Inflammatory macrophage treated with lipopolysaccharide for 4 hours (primary cell): ENCODE data around the gene FHOD1.

Experiments used
- DNase-seq: peaks from one replicate; pipeline ENCODE4 v3.0.0-alpha.2; 2020

The FHOD1 gene

DNA sequence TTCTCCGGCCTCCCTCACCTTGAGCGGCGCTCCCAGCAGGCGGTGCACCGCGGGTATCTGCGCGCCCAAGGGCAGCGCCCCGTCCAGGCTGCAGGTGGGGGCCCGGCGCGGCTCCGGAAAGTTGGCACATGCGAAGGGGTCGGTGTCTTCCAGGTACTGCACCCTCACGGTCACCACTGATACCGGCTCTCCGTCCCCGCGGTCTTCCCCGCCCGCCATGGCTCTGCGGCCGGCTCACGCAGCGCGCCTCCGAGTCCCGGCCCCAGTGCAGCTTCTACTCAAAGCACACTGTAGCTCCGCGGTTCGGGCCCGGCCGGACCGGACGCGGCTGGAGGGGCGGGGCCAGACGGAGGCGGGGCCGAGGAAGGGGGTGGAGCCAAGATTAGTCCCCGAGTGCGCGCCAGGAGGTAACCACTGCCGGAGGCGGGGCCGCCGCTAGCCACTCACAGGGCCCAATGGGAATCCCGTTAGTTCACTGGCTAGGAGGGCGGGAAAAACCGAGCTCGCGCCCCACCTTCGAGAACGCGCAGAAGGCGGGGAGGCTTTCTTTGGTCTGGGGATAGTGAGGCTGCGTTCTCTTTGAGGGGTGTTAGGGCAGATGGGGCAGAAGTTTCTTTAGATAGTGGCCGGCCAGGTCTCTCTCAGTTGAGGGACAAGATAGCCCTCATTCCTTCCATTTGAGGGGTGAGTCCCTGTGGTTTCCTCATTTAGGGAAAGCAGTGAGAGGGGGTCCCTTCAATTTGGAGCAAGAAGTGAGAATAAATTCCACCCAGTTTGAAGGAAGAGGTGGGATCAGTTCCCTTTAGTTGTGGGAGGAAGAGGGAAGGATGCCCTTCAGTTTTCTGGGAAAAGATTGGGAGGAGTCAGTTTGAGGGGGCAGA is at the start of gene FHOD1:
Gene FHOD1 (minus strand): TSS at position 290 of the 881 bp plus-strand sequence. CDS start 71 bp downstream, at position 219.
- peak; percentile 95 for DNase-seq

DNA sequence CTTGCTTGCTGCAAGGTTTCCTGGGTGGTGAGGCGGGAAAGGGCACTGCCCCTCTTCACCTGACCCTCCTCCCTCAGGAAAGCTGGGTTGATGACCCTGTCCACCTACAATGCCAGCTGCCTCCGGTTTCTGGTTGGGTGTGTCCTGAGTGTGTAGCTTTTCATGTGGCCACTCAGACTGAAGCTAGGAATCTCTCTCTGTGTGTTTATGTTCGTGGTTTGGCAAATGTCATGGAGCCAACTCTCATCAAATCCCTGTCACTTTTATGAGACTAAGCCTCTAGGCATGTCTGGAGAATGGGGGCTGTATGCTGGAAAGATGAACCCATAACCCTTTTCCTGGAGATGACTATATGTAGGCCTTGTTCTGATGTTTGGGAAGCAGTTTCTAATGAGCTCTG is 49.1 kb upstream of the FHOD1 start:
- no peak for DNase-seq

DNA sequence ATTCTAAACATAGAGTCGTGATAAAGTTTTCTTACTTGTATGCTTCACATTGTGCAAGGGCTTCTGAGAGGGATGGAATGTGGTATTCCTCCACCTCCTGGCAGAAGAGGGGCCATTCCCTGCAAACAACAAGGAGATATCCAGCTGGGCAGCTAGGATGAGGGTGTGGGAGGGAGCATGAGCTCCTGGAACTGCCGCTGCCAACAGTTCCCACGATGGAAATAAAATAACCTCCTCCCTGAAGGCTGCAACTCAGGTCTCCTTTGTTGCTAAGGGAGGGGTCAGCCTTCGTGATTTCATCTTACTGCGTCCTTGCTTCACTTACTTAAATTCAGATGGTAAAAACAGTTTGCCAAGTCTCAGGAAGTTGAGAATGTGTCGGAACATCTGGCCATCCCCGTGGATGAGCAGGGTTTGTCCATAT is 47.7 kb upstream of the FHOD1 start:
- DNase-seq, result no peak

DNA sequence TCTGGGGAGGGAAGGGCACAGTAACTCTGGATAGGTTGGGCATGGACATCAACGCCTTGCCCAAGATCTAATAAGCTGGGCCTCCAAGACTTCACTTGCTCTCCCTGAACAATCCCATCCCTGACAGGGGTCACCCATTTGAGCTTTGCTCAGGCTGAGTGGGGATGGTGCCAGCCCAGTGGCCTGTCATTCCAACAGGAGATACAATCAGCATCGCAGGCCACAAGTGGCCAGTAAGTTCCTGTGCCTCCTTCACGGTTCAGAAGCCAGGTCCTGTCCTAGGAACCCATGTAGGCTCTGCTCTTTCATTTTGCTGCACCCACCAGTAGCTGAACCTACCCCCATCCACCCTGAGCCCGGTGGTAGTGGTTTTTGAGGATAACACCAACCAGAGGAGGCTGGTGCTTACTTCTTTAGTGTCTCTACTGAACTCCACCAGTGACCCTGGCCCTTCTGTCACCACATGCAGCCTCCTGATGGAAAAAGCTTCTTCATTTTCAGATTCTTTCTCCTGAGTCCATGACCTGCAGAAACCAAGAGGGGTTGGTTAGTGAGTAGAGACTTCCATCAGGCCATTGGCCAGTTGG is 47.0 kb upstream of the FHOD1 start:
- DNase-seq, result no peak

DNA sequence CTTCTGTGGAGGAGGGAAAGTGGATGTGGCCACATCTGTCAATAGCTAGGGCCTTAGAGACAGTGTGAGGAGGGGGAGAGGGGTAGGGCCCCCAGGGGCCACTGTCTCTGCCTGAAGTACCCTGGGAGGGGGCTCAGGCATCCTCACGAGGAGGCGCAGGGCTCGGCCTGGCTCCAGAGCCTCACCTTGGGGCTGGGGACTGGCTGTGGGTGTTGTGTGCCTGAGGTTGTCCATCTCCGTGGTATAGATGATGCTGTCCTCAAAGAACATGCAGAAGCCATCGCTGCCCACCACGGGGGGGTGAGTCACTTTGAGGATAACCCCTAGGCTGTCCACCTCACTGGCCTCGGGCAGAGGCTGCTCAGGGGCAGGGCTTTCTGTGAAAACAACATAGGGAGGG is 44.2 kb upstream of the FHOD1 start:
- DNase-seq, result no peak

DNA sequence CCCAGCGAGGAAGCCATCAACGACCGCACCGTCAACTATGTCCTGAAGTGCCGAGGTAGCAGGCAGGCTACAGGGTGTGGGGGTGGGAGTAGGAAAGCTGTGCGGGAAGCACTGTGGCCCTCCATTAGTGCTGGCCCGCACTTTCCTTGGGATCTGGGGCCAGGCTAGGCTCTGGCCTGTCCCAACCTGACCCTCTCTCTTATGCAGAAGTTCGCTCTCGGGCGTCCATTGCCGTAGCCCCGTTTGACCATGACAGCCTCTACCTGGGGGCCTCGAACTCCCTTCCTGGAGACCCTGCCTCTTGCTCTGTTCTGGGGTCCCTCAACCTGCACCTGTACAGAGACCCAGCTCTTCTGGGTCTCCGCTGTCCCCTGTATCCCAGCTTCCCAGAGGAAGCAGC is 40.7 kb upstream of the FHOD1 start:
- DNase-seq, result no peak

DNA sequence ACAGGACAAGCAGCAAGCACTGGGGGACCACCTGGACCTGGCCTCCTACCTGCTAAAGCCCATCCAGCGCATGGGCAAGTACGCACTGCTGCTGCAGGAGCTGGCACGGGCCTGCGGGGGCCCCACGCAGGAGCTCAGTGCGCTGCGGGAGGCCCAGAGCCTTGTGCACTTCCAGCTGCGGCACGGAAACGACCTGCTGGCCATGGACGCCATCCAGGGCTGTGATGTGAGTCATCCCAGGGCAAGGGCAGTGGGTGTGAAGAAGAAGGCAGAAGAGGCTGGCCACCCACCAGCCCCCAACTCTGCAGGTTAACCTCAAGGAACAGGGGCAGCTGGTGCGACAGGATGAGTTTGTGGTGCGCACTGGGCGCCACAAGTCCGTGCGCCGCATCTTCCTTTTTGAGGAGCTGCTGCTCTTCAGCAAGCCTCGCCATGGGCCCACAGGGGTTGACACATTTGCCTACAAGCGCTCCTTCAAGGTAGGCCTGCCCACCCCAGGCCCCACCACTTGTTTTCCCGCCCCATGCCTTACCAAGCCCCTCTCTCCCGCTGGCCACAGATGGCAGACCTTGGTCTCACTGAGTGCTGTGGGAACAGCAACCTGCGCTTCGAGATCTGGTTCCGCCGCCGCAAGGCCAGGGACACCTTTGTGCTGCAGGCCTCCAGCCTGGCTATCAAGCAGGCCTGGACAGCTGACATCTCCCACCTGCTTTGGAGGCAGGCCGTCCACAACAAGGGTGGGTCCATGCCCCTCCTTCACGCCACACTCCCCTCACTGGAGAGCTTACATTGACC is 39.4 kb upstream of the FHOD1 start:
- DNase-seq, result no peak

DNA sequence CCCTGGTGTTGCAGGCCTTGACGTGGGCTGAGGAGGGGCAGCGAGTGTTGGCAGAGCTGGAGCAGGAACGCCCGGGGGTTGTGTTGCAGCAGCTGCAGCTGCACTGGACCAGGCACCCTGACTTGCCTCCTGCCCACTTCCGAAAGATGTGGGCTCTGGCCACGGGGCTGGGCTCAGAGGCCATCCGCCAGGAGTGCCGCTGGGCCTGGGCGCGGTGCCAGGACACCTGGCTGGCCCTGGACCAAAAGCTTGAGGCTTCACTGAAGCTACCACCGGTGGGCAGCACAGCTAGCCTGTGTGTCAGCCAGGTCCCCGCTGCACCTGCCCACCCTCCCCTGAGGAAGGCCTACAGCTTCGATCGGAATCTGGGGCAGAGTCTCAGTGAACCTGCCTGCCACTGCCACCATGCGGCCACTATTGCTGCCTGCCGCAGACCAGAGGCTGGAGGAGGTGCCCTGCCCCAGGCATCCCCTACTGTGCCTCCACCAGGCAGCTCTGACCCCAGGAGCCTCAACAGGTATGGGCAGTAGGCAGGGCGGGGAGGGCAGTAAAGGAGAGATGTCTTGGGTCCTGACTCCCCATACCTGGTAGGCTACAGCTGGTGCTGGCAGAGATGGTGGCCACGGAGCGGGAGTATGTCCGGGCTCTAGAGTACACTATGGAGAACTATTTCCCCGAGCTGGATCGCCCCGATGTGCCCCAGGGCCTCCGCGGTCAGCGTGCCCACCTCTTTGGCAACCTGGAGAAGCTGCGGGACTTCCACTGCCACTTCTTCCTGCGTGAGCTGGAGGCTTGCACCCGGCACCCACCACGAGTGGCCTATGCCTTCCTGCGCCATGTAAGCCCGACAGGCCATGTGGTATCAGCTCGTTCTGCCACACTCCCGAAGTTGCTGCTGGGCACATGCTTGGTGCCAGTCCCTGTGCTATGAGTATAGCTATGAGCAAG is 37.7 kb upstream of the FHOD1 start:
- no peak for DNase-seq

DNA sequence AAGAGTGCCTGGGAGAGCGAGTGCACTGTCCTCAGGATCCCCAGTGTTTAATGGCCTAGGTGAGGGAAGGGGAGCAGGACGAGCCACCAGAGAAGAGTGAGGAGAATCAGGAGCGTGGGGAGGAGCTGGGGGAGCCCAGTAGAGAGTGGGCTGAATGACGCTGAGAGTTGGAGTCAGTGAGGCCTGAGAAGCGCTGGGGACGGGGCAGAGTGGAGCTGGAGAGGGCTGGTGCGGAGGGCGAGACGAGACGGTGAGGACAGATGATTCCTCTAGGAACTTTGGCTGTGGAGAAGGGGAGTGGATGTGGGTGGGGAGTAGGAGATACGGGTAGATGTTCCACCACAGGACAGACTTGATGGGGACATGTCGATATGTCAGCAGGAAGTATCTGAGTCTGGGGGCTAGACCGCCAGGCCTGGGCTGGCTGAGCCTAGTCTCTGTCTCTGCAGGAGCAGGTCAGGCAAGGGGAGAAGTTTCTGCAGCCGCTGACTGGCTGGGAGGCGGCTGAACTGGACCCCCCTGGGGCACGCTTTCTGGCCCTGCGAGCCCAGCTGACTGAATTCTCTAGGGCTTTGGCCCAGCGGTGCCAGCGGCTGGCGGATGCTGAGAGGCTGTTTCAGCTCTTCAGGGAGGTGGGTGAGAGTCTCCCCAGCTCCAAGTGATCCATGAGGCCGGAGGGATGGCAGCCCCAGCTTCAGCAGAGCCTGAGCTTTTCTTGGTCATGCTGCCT is 36.7 kb upstream of the FHOD1 start:
- DNase-seq, result no peak

DNA sequence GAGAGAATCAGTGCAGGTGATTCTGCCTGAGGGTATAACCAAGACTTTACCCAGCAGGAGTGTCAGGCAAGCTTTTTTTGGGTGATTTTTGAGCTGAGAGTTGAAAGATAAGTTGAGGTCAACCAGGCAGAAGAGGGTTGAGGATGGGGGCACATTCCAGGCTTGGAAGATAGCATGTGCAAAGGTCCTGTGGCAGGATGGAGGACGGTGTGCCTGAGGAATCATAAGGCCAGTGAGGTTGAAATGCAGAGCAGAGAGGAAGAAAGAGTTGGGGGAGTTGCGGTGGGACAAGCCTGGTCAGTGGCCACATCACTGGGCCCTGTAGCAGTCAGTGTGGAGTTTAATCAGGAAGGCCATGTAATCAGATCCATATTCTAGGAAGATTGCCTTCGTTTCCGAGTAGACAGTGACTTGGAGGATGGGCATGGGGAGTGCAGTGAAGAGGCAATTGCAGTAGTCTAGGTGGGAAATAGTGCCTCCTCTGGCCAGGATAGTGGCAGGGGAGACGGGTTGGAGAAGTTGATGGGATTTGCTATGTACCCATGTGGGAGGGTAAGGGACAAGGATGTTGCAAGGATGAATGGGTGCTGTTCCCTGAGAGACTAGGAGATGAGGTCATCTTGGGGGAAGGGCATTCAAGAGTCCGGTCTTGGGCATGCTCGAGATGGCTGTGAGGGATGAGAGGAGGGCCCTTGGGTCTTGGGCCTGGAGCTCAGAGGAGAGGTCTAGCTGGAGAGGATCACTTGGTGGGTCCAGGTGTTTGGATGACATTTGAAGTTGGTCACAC is 36.0 kb upstream of the FHOD1 start:
- DNase-seq, result peak; percentile 62

DNA sequence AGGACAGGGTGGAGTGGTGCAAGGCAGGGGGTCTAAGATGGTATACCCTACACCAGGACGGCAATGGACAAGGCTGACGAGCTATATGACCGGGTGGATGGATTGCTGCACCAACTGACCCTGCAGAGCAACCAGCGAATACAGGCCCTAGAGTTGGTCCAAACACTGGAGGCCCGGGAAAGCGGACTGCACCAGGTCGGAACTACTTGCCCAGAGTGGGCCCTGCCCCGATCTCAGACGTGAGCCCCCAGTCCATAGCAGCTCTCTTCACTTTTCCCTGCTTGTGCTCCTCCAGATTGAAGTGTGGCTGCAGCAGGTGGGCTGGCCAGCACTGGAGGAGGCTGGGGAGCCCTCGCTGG is 35.1 kb upstream of the FHOD1 start:
- DNase-seq, result no peak

DNA sequence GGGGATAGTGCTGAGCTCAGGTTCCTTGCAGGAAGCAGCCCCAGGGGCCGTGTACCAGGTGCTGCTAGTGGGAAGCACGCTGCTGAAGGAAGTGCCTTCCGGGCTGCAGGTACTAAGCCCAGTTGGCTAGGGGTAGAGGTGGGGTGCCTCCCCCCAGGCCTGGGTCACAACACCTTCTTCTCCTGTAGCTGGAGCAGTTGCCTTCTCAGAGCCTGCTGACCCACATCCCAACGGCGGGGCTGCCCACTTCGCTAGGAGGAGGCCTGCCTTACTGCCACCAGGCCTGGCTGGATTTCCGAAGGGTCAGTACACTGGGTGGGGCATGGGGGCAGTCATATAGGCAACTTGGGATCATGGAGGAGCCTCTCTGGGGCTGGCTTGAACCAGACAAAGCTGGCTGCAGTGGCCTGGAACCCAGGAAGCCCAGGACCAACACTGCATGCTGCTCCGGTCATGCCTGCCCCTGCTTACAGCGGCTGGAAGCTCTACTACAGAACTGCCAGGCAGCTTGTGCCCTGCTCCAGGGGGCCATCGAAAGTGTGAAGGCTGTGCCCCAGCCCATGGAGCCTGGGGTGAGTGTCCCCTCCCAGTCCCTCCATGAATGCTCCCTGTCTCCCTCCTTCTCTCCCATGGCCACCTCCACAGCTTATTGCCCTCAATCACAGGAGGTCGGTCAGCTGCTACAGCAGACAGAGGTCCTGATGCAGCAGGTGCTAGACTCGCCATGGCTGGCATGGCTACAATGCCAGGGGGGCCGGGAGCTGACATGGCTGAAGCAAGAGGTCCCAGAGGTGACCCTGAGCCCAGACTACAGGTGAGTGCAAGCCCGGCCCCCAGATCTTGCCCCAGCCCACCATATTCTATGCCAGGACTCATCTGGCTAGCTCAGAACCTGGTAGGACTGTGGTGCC is 34.5 kb upstream of the FHOD1 start:
- DNase-seq, result no peak

DNA sequence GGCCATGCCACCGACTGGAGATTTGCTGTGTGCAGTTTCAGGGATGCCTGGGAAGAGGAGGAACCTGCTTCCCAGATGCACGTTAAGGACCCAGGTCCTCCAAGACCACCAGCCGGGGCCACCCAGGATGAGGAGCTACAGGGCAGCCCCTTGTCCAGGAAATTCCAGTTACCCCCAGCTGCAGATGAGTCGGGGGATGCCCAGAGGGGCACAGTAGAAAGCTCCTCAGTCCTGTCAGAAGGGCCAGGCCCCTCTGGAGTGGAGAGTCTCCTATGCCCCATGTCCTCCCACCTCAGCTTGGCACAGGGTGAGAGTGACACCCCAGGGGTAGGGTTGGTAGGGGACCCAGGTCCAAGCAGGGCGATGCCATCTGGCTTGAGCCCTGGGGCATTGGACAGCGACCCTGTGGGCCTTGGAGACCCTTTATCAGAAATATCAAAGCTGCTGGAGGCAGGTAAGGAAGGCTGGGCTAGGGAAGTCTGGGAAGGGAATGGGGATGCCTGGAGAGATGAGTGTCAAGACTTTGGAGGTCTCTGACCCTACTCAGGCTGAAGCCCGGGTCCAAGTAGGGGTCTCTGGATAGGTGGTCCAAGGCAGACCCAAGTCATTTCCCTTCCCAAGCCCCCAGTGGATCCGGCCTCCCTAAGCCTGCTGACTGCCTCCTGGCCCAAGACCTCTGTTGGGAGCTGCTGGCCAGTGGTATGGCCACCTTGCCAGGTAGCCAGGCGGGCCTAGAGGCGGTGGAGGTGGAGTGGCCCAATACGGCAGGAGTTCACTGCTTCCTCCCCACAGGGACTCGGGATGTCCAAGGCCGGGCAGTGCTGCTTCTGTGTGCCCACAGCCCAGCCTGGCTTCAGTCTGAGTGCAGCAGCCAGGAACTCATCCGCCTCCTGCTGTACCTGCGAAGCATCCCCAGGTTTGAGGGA is 33.1 kb upstream of the FHOD1 start:
- no peak for DNase-seq

DNA sequence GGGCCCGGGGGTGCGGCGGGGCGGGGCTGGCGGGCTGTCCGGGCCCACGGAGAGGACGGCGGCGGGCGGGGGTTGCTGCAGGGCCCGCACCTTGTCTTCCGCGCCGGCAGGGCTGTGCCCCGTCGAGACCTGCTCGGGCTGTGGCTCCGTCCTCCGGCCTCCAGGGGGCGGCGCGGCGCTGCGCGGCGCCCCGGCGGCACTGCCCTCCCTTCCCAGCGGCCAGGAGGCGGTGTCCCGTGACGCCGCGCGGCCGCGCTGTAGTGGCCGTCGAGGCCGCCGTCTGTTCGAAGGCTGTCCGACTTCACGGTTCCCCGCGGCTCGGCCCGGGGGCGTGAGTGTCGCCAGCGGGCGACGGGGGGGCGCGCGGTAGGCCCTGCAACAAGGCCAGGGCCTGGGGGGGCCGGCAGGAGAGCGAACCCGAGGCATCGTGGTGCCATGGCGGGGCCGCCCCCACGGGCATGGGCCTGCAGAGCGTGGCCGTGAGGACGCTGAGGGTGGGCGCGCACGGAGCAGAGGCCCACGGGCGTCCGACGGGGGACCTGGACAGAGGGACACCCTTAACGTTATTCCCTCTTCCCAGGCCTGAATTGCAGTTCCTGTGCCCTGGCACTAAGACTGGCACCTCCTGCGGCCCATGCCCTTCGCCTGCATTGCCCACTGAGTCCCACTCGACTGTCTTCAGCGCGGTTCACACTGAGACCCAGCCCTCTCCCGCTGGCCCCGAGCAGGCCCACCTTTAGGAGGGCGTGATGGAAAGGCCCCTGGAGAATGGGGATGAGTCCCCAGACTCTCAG is 32.2 kb upstream of the FHOD1 start, which contains the start of gene PLEKHG4:
Gene PLEKHG4 (plus strand): TSS at position 237 of the 794 bp plus-strand sequence. CDS start 513 bp downstream, at position 750.
- peak; percentile 73 for DNase-seq

DNA sequence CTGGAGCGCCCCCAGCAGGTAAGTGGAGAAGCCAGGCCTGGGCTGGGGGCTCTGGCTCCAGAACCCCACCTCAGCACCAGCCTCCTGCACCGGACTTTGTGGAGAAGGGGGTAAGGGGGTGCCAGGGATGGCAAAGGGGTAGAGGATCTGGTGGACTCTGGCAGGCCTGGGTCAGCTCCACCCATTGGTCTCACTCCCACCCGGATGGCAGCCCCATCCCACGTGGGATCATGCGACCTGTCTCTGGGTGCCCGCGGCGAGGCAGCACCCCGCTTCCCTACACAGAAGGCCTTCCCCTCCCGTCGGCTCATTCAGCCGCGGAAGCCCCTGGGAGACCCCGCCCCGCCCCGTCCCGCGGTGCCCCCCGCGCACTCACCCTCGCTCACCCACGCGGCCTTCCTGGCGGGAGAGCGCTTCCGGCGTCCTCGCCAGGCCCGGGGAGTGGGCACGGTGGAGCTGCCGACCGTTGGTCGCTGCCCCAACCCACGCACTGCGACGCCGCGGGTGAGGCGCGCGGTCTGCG is 31.6 kb upstream of the FHOD1 start:
- DNase-seq, result no peak

DNA sequence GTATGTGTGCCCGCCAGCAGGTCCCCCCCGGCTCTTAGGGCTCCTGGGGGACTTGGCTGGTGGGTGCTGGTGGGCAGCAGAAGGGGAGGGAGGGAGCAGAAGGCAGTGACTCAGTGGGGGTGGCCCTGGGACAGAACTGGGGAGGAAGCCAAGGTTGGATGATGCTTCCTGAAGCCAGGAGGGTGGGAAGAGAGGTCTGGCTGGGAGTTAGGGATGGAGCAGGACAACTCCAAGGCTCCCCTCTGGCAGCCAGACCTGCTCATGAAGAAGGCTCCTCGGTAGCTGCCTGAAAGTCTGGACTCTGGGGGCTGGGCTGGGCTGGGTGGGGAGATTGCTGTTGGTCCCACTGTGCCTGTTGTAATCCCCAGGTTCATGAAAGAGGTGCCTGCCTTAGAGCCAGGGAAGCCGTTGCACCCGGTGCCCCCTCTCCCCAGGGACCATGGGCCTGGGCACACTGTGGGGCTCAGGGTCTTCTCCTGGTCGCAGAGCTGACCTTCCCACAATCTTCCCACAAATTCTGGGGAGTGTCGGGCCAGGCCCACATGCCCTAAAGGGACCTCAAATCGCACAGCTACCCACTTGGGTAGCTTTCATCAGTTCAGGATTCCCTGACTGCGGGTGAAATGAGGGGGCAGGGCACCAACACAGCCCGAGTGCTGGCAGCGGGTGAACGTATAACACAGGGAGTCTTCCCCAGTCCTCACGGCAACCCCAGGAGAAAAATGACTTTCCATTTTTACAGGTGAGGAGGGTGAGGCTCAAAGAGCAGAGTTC is 30.9 kb upstream of the FHOD1 start:
- no peak for DNase-seq
